Brain pericyte (primary cell): ENCODE results near the gene SLC12A3.

Experiments
- DNase-seq: peaks from one replicate; pipeline ENCODE4 v3.0.0-alpha.2; 2012; ENCODE audit warnings: low read depth, low spot score

SLC12A3 gene

GRCh38 chr16:56886296-56886695 is 21.3 kb downstream of the SLC12A3 start:
- DNase-seq: no peak

GRCh38 chr16:56886826-56887225 is 21.8 kb downstream of the SLC12A3 start:
- no peak for DNase-seq

GRCh38 chr16:56888806-56889205 is 23.8 kb downstream of the SLC12A3 start:
- DNase-seq: no peak

DNA sequence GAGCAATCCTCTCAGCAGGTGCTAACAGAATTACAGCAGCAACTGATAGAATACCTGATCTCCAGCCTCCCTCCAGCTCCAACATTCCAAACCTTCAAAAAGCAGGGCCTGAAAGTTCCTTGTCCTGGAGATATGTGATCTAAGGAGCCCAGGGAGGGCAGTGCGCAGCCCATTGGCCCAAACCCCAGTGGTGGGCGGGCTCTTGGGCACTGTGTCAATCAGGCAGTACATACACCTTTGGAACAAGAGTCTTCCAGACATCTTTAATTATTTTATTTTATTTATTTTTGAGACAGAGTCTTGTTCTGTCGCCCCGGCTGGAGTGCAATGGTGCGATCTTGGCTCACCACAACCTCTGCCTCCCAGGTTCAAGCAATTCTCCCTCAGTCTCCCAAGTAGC is 24.2 kb downstream of the SLC12A3 start:
- DNase-seq: no peak

DNA sequence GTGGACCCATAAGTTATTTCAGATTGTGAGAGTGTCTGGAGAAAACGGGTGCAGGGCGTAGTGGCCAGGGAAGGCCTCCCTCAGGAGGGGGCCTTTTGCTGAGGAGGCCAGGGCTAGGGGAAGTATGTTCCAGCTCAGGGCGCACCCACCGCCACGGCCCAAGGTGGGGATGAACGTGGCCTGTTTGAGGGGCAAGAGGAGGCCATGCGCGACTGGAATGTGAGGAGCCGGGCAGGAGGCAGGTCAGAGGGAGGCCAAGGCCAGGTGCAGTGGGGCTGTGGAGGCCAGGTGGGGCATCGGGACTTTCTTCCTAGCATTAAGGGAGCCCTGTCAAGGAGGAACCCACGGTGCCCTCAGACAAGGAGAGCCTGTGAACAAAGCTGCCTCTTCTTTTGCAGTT is 26.7 kb downstream of the SLC12A3 start:
- DNase-seq: no peak

DNA sequence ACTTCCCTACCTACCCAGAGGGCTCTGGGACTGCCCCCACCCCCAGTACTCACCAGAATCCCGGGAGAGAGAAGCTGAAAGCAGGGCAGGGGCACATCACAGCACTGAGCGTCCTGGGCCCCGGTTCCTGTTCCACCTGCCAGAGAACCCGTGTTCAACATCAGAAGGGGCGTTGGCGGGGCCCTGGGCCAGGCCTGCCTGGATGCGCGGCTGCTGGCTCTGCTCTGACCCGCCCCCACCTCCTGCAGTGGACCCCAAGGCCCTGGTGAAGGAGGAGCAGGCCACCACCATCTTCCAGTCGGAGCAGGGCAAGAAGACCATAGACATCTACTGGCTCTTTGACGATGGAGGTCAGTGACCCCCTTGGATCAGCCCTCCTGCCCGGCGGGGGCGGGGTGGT is 27.7 kb downstream of the SLC12A3 start:
- no peak for DNase-seq

- DNase-seq: no peak
Measured at GRCh38 chr16:56894331-56894917, 29.4 kb downstream of the SLC12A3 start.

GRCh38 chr16:56895813-56896212 is 30.8 kb downstream of the SLC12A3 start:
- DNase-seq: no peak

DNA sequence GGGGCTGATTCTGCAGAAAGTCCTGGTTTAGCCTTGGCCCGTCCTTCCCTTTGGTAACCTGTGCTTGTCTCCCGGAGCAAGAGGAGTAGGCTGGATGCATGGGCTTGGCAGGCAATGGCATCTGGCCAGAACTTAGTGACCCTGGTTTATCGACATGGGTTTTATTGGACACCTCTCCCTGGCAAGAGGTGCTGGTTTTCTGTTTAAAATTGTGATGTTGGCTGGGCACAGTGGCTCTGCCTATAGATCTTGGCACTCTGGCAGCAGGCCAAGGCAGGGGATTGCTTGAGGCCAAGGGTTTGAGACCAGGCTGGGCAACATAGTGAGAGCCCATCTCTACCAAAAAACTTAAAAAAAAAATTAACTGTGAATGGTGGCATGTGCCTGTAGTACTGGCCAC is 31.2 kb downstream of the SLC12A3 start:
- DNase-seq: no peak

- DNase-seq: no peak
Measured at GRCh38 chr16:56897026-56897799, 32.2 kb downstream of the SLC12A3 start.

DNA sequence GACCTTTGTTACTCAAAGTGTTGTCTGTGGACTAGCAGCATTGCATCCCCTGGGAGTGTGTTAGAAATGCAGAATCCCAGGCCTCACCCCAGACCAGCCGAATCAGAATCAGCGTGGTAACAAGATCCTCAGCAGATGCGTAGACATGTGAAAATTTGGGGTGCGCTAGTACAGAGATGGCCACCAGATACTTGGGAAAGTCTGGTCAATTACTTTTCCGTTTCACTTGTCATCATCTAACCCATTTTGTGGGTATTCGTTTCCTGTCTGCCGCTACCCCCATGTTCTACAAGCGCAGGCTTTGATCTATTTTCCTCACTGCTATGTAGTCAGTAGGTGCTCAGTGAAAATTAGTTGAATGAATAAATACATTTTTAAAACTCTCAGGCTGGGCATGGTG is 33.8 kb downstream of the SLC12A3 start:
- DNase-seq: no peak

- no peak for DNase-seq
Measured at GRCh38 chr16:56903866-56904265, 38.9 kb downstream of the SLC12A3 start.

DNA sequence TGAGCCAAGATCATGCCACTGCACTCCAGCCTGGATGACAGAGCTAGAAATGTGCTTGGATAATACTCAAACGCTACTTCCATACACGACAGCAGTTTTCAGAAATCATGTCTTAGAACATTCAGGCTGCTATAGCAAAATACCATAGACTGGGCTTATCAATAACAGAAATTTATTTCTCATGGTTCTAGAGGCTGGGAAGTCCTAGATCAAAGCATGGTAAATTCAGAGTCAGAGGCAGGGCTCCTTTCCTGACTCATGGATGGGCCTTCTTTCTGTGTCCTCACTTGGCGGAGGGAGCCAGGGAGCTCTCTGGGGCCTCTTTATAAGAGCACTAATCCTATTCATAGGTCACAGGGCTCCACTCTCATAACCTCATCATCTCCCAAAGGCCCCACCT is 42.4 kb downstream of the SLC12A3 start:
- no peak for DNase-seq

DNA sequence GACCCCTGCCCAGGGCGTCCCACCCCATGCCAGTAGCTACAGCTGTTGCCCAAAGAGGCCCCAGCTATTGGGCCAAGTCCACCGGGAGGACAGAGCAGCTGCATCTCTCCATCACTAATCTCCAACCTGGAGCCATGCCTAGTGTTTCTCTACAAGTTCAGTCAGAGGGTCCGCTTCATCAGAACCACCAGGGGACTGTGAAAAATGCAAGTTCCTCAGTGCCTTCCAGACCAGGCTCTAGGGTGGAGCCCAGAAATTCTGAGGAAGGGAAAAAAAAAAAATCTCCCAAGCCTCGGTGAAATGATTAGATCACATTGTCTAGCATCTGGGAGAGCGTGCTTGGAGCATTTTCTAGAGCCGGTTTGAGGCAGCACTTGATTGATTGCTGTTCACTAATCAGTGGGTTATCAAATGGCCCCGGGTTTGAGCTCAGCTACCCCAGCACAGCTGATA is 44.5 kb downstream of the SLC12A3 start:
- DNase-seq: no peak

GRCh38 chr16:56910112-56910511 is 45.1 kb downstream of the SLC12A3 start:
- DNase-seq: no peak

DNA sequence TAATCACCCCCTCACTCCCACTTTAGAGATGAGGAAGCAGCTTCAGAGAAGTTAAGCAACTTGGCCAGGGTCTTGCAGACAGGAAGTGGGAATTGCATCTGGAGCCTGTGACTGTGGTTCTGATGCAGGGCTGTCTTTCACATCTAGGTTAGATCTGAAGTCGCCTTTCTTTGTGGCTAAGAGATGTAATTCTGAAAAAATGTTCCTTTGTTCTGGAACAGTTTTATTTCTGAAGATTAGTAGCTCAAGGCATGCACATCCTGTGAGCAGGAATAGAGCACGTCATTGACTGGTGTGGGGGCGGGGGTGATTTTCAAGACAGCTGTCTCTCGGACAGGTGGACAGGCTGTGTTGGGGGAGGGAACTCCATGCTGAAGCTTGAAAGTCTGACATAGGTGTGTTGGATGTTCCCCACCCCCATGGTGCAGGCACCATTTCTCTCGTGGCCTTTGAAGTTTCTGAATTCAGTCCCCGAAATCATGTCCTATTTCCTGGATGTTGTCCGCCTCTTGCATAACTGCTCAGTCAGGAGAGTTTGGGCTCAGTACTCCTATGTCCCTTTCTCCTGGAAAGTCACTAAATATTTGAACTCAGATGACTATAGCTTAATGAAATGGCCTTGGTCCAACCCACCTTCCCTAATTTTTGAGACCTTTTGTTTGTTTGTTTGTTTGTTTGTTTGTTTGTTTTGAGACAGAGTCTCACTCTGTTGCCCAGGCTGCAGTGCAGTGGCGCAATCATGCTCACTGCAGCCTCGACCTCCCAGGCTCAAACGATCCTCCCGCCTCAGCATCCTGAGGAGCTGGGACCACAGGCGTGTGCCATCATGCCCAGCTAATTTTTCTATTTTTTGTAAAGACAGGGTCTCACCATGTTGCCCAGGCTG is 45.9 kb downstream of the SLC12A3 start:
- DNase-seq: no peak

GRCh38 chr16:56911771-56912571 is 47.0 kb downstream of the SLC12A3 start:
- DNase-seq: no peak

GRCh38 chr16:56912746-56913708 is 48.0 kb downstream of the SLC12A3 start:
- DNase-seq: no peak

DNA sequence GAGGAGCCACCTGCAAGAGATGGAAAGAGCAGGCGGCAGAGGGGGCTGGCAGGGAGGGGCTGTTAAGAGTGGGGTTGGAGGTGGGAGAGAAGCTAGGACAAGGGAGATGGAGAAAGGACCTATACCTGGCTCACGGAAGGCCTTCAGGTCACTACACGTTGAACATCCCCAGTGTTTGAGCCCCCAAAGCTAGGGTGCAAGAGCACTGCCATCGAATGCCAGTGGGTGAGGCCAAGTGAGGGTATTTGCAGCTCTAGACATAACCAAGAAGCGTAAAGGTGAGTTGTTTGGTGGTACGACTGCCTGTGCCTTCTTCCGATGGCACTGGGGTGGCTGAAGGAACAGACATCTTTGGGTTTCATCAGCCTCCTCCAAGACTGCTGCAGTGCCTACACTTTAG is 49.9 kb downstream of the SLC12A3 start:
- no peak for DNase-seq

GRCh38 chr16:56915336-56916119 is 50.5 kb downstream of the SLC12A3 start:
- peak; percentile 75 for DNase-seq
